GM12878 (cell line): ENCODE data around the gene TNIP2. TPM values are rescaled to one million over a fixed set of nuclear protein-coding genes. Genes with fewer than 3 reads are reported as not detected.

Experiments used
- ATAC-seq: fragments of 200-7000 bp; cut with Tn5 transposase; 3 replicates; pipeline ENCODE4 v1.9.1; 2020; ENCODE audit warnings: mild to moderate bottlenecking, moderate library complexity
- BruUV-seq: library from RNA; stranded (reverse); fragments of 400-500 nt; replicated peaks from 2 replicates; lab custom pipeline; 2021; lab: Mats Ljungman, UMichigan
- CTCF ChIA-PET: fragments of 300-600 bp; sonication (Branson Sonifier 250); formaldehyde crosslinking; extraction: SDS; loops from one replicate; lab custom pipeline; 2021; ENCODE audit warnings: inconsistent platforms; lab: Yijun Ruan, JAX
- POLR2A ChIA-PET: fragments of 350-600 bp; formaldehyde crosslinking; extraction: SDS; loops from one replicate; lab custom pipeline; 2021; ENCODE audit warnings: inconsistent platforms; lab: Charles Lee
- RAD21 ChIA-PET: fragments of 300-600 bp; sonication (Branson Sonifier 250); formaldehyde crosslinking; loops from one replicate; lab custom pipeline; 2023; ENCODE audit warnings: antibody characterized with exemption; ENCODE audit not compliant: unreplicated experiment; lab: Charles Lee
- SMC1A ChIA-PET: fragments of 300-600 bp; sonication (Branson Sonifier 250); formaldehyde crosslinking; loops from one replicate; lab custom pipeline; 2023; ENCODE audit not compliant: unreplicated experiment, uncharacterized antibody; lab: Charles Lee
- DNase-seq: peaks from one replicate; pipeline ENCODE4 v3.0.0-alpha.2; 2011; ENCODE audit warnings: low read depth, low spot score
- FAIRE-seq: peaks from 3 replicates; lab custom pipeline; 2011; peaks lifted over from hg19 to GRCh38; lab: Jason Lieb, UNC
- H2AFZ ChIP-seq: 2 replicates; pipeline ENCODE4 v1.6.0; 2011; ENCODE audit warnings: low read depth, low read length, control low read depth; ENCODE audit not compliant: control insufficient read depth
- H3K27ac ChIP-seq: 2 replicates; pipeline ENCODE4 v1.5.1; 2011; ENCODE audit warnings: control low read depth; ENCODE audit not compliant: control insufficient read depth, insufficient read depth
- H3K27me3 ChIP-seq, 2 experiments: replicated peaks in 1 of 2; 2 replicates each; pipeline versions ENCODE4 v1.6.0 to v1.6.1; 2011; ENCODE audit warnings: low read length in 1 of 2; ENCODE audit not compliant: control insufficient read depth in 2 of 2, insufficient read depth in 2 of 2
- H3K36me3 ChIP-seq, 2 experiments: 2 replicates each; pipeline ENCODE4 v1.5.1; 2011; ENCODE audit warnings: low read length in 1 of 2; ENCODE audit not compliant: control insufficient read depth in 2 of 2, insufficient read depth in 2 of 2
- H3K4me1 ChIP-seq: 2 replicates; pipeline ENCODE4 v1.6.1; 2011; ENCODE audit warnings: mild to moderate bottlenecking, low read length, moderate library complexity, mixed read lengths; ENCODE audit not compliant: control insufficient read depth, insufficient read depth
- H3K4me2 ChIP-seq: 2 replicates; pipeline ENCODE4 v1.6.0; 2011; ENCODE audit warnings: control low read depth; ENCODE audit not compliant: control insufficient read depth, insufficient read depth
- H3K4me3 ChIP-seq: fragments of 200-600 bp; sonication (generic); 2 replicates; pipeline ENCODE4 v1.5.1; 2016
- H3K79me2 ChIP-seq: 2 replicates; pipeline ENCODE4 v1.6.0; 2011; ENCODE audit warnings: low read length; ENCODE audit not compliant: control insufficient read depth, insufficient read depth
- H3K9ac ChIP-seq: 2 replicates; pipeline ENCODE4 v1.8.0; 2011; ENCODE audit warnings: low read length, control low read depth, mixed read lengths; ENCODE audit not compliant: control insufficient read depth, insufficient read depth
- H3K9me3 ChIP-seq: replicated peaks from 3 replicates; pipeline ENCODE4 v1.5.1; 2011; ENCODE audit warnings: mild to moderate bottlenecking, low read length; ENCODE audit not compliant: control insufficient read depth, insufficient read depth
- H4K20me1 ChIP-seq: 2 replicates; pipeline ENCODE4 v1.6.0; 2011; ENCODE audit not compliant: control insufficient read depth, insufficient read depth
- BHLHE40 ChIP-seq, 2 experiments: fragments of 450-650 bp in 1 of 2; IDR thresholded peaks; 2 replicates each; pipeline ENCODE4 v1.6.1; 2011 to 2017; ENCODE audit warnings: low read depth in 2 of 2, borderline replicate concordance in 1 of 2, improper control_type of control experiment in 1 of 2, low read length in 1 of 2, mild to moderate bottlenecking in 1 of 2
- ETV6 ChIP-seq, 2 experiments: fragments of 450-650 bp in 1 of 2; IDR thresholded peaks in 1 of 2; conservative IDR thresholded peaks in 1 of 2; 2 replicates each; pipeline ENCODE4 v1.6.1; 2014; ENCODE audit warnings: antibody characterized with exemption in 1 of 2, borderline replicate concordance in 1 of 2, low read depth in 1 of 2, mild to moderate bottlenecking in 1 of 2, moderate library complexity in 1 of 2
- FOXK2 ChIP-seq: fragments of 450-650 bp; IDR thresholded peaks from 2 replicates; pipeline ENCODE4 v1.6.1; 2017; ENCODE audit warnings: mild to moderate bottlenecking, moderate library complexity
- HCFC1 ChIP-seq: fragments of 150-350 bp; IDR thresholded peaks from 2 replicates; pipeline ENCODE4 v1.6.1; 2014; ENCODE audit warnings: low read length
- HDAC2 ChIP-seq: fragments of 200-600 bp; sonication (generic); IDR thresholded peaks from 2 replicates; pipeline ENCODE4 v1.6.1; 2017
- IKZF1 ChIP-seq: fragments of 450-650 bp; conservative IDR thresholded peaks from 2 replicates; pipeline ENCODE4 v1.6.1; 2017; ENCODE audit warnings: antibody characterized with exemption, mild to moderate bottlenecking
- IKZF2 ChIP-seq, 2 experiments: fragments of 450-650 bp; IDR thresholded peaks; 2 replicates each; pipeline ENCODE4 v1.6.1; 2017; ENCODE audit warnings: mild to moderate bottlenecking in 2 of 2, moderate library complexity in 2 of 2
- IRF3 ChIP-seq: fragments of 450-650 bp; IDR thresholded peaks from 2 replicates; pipeline ENCODE4 v1.6.1; 2014; ENCODE audit warnings: mild to moderate bottlenecking
- KAT2A ChIP-seq: conservative IDR thresholded peaks from 2 replicates; pipeline ENCODE4 v1.6.1; 2011; ENCODE audit warnings: low read depth, low read length; ENCODE audit not compliant: control insufficient read depth
- LARP7 ChIP-seq: fragments of 450-650 bp; IDR thresholded peaks from 2 replicates; pipeline ENCODE4 v1.6.1; 2017; ENCODE audit warnings: mild to moderate bottlenecking
- MTA2 ChIP-seq: fragments of 450-650 bp; IDR thresholded peaks from 2 replicates; pipeline ENCODE4 v1.6.1; 2016; ENCODE audit warnings: low read depth, mild to moderate bottlenecking, moderate library complexity
- NFIC ChIP-seq: IDR thresholded peaks from 2 replicates; pipeline ENCODE4 v1.6.1; 2012; ENCODE audit warnings: low read depth, mild to moderate bottlenecking, inconsistent platforms, low read length, moderate library complexity
- NR2C1 ChIP-seq: fragments of 450-650 bp; IDR thresholded peaks from 2 replicates; pipeline ENCODE4 v1.6.1; 2017; ENCODE audit warnings: antibody characterized with exemption, mild to moderate bottlenecking, moderate library complexity
- NR2C2 ChIP-seq: IDR thresholded peaks from 2 replicates; pipeline ENCODE4 v1.6.1; 2011; ENCODE audit warnings: borderline replicate concordance, low read depth; ENCODE audit not compliant: control insufficient read depth, insufficient read length
- POU2F2 ChIP-seq: IDR thresholded peaks from 3 replicates; pipeline ENCODE4 v1.6.1; 2011; ENCODE audit warnings: low read depth, mild to moderate bottlenecking, low read length, borderline replicate concordance
- SUZ12 ChIP-seq: fragments of 200-600 bp; sonication (generic); IDR thresholded peaks from one replicate; pipeline ENCODE4 v1.6.1; 2018; ENCODE audit warnings: antibody characterized with exemption, mild to moderate bottlenecking; ENCODE audit not compliant: unreplicated experiment
- YY1 ChIP-seq: IDR thresholded peaks from 2 replicates; pipeline ENCODE4 v1.6.1; 2011; ENCODE audit warnings: low read depth, mild to moderate bottlenecking, low read length
- WGBS: methylation state at CpG from one replicate; pipeline ENCODE4 v1.1.6; 2016; ENCODE audit warnings: low lambda C conversion rate; ENCODE audit not compliant: insufficient replicate concordance, insufficient coverage; ENCODE audit errors: missing lambda C conversion rate; 5-methylcytosine and 5-hydroxymethylcytosine counted together
- in situ Hi-C: fragments of 300-500 bp; cut with MboI; formaldehyde crosslinking; loops from 9 replicates; pipeline ENCODE4 v1.14.3; 2018; ENCODE audit warnings: mixed read lengths
- intact Hi-C: fragments of 100-400 bp; cut with micrococcal nuclease; formaldehyde crosslinking; loops from one replicate; pipeline ENCODE4 v1.14.2; 2022; ENCODE audit not compliant: unreplicated experiment
- polyA plus RNA-seq, 11 experiments: library from polyadenylated mRNA; depleted of rRNA in 4 of 11; unstranded in 6 of 11; stranded (reverse) in 5 of 11; fragments of >200 nt; fragmentation: Nextera tagmentation in 4 of 11; fragmentation: Illumina TruSeq in 1 of 11; extraction: Ambion mirVana in 4 of 11; extraction: Trizol in 1 of 11; gene quantifications; 1 replicate in 1 of 11; 2 replicates in 10 of 11; pipeline versions ENCODE4 v1.2.1 to v1.2.3, GENCODE V29; 2011 to 2016; ENCODE audit warnings: inconsistent platforms in 2 of 11, missing spikeins in 2 of 11, low read depth in 1 of 11
- total RNA-seq, 4 experiments: library from RNA; depleted of rRNA in 3 of 4; stranded (reverse); fragments of >200 nt in 3 of 4; fragmentation: Illumina TruSeq in 1 of 4; extraction: Trizol in 1 of 4; gene quantifications; 2 replicates each; pipeline versions ENCODE4 v1.2.1 to v1.2.3, GENCODE V29; 2013 to 2021

TNIP2 gene
- total and polyA plus RNA-seq, 10 of the 15 experiments (the other 5 are each of a cell fraction or from before 2014, with no cell fraction given): 1.4 to 64.9 (median 45.5) TPM

GRCh38 chr4:2771264-2771663 lies 15.1 kb upstream of the TNIP2 start (continued):
- no peak for TF ChIP-seq LARP7
- no peak for TF ChIP-seq NFIC

GRCh38 chr4:2768921-2769336 lies 12.8 kb upstream of the TNIP2 start:
- no peaks in the 10 kb centered on the region for H4K20me1 ChIP-seq
- no peak for ATAC-seq
- no peaks in the 10 kb centered on the region for H3K79me2 ChIP-seq
- DNase-seq: no peak
- WGBS: 87% methylated on average over 15 of the region's 15 CpGs
- no peaks in the 10 kb centered on the region for H3K9me3 ChIP-seq
- RAD21 ChIA-PET: interaction anchor here (0.6 kb wide), 1 partner anchor 11 kb away, joined by 3 read pairs; no protein-coding TSS in a partner anchor
- CTCF ChIA-PET: interaction anchor here (0.8 kb wide), 1 partner anchor 185 kb away, joined by 3 read pairs; no protein-coding TSS in a partner anchor
- no peak overlapping the region for H2AFZ ChIP-seq
- H3K27ac ChIP-seq: no peak overlapping the region
- no peak overlapping the region for H3K4me2 ChIP-seq
- no peak for TF ChIP-seq POU2F2
- TF ChIP-seq HDAC2: no peak
- no peak for TF ChIP-seq MTA2
- TF ChIP-seq BHLHE40 (IDR thresholded peaks at IDR 0.05; ENCODE audit: borderline replicate concordance in 1 of 2, low read depth in 2 of 2, low read length in 1 of 2): no peak
- no peak for TF ChIP-seq LARP7
- TF ChIP-seq IKZF2 (IDR thresholded peaks at IDR 0.05): no peak
- no peak for TF ChIP-seq ETV6 (conservative IDR thresholded peaks at IDR 0.05 in 1 of 2, IDR thresholded peaks at IDR 0.05 in 1 of 2; ENCODE audit: borderline replicate concordance in 1 of 2, low read depth in 1 of 2)
- TF ChIP-seq IKZF1: no peak
- no peak for TF ChIP-seq FOXK2
- no peak for TF ChIP-seq NR2C2
- TF ChIP-seq YY1: no peak
- no peak for TF ChIP-seq IRF3
- TF ChIP-seq HCFC1: no peak
- no peak for TF ChIP-seq NR2C1
- no peak for TF ChIP-seq SUZ12
- no peak for TF ChIP-seq KAT2A
- no peaks in the 10 kb centered on the region for H3K36me3 ChIP-seq
- POLR2A ChIA-PET: interaction anchor here (0.7 to 1.7 kb wide), 3 partner anchors 18 to 1835 kb away, joined by 3 to 7 read pairs (median 6); no protein-coding TSS in a partner anchor
- intact Hi-C loops: loop anchor here (10.0 kb wide), 1 partner anchor 276 kb away; no protein-coding TSS in a partner anchor
- BruUV-seq: no TSS peak
- in situ Hi-C loops: loop anchor here (25.0 kb wide), 1 partner anchor 168 kb away; no protein-coding TSS in a partner anchor
- no peak overlapping the region for H3K4me3 ChIP-seq
- H3K27me3 ChIP-seq: no peaks in the 10 kb centered on the region
- no peak for FAIRE-seq
- SMC1A ChIA-PET: interaction anchor here (0.9 to 1.3 kb wide), 3 partner anchors 14 to 79 kb away, joined by 3 read pairs; no protein-coding TSS in a partner anchor
- peaks cover 22% of the 10 kb centered on the region for H3K4me1 ChIP-seq
- no peak overlapping the region for H3K9ac ChIP-seq
